GM18526 (cell line): ENCODE measurements around the gene KDM4B.

Experiments used
- POLR2A ChIP-seq: IDR thresholded peaks from 3 replicates; pipeline ENCODE4 v1.6.1; 2011; ENCODE audit not compliant: insufficient read length; ENCODE audit errors: extremely low read depth

Gene KDM4B

DNA sequence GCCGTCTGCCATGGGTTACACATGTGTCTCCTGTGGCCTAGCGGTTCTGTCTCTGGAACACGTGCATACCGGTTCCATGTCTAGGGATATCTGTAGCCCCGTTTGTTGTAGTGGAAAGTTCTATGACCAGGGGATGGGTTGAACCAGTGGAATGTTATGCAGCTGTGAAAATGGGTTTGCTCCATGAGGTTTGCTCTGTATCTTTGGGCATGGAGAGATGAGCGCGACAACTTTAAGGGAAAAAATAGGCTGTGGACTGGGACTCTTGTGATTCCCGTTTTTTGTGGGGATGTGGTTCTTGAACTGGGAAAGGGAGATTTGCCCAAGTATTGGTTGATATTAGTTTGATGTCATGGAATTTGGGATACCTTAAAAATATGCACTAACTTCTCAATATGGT lies 120.4 kb downstream of the KDM4B start:
- no peak for TF ChIP-seq POLR2A

DNA sequence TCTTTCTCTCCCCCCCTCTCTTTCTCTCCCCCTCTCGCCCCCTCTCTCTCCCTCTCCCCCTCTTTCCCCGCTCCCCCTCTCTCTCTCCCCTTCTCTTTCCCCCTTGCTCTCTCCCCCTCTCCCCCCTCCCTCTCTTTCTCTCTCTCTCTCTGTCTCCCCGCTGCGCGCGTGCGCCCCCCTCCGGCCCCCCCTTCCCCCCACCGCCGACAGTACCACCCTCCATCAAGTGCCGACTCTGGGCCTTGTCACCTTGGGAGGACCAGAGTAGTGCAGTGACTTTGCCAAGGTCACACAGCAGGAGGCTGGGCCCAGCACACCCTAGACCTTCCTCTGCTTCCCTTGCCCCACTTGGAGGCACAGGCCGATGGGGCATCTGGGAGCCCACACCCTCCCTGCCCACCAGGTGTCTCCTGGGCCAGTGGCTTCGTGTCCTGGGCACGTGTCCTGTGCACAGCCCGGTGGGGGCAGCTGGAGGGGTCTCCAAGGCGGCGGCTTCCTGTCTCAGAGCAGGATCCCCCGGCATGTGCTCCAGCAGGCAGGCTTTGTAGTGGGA lies 121.6 kb downstream of the KDM4B start:
- no peak for TF ChIP-seq POLR2A

DNA sequence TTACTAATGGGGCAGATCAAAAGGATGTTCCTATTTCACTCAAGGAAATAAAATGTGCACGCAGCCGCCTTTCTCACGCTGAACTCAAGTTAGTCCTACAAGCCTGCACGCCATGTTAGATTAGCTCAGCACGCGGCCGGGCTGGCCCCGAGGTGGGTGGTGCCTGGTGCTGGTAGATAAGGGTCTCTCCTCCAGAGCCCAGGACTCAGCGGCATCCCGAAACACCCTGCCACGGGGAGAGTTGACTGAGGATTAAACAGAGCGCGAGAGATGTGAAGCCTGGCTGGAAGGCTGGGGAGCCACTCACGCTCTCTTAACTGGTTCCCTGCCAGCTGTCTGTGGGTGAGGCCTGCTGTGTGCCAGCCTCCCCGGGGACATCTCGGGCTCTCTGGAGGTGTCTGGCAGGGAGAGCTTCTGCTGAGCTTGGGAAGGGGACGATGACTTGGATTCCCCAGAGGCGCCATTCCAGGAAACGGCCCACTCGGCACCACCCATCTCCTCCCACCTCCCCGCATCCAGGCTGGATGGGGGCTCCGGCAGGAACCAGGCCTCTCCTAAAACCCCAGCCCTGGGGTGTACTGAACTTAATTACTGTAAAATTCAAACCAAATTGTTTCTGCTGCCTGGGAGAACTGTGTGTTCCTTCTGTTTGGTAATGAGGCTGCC lies 122.2 kb downstream of the KDM4B start:
- no peak for TF ChIP-seq POLR2A

DNA sequence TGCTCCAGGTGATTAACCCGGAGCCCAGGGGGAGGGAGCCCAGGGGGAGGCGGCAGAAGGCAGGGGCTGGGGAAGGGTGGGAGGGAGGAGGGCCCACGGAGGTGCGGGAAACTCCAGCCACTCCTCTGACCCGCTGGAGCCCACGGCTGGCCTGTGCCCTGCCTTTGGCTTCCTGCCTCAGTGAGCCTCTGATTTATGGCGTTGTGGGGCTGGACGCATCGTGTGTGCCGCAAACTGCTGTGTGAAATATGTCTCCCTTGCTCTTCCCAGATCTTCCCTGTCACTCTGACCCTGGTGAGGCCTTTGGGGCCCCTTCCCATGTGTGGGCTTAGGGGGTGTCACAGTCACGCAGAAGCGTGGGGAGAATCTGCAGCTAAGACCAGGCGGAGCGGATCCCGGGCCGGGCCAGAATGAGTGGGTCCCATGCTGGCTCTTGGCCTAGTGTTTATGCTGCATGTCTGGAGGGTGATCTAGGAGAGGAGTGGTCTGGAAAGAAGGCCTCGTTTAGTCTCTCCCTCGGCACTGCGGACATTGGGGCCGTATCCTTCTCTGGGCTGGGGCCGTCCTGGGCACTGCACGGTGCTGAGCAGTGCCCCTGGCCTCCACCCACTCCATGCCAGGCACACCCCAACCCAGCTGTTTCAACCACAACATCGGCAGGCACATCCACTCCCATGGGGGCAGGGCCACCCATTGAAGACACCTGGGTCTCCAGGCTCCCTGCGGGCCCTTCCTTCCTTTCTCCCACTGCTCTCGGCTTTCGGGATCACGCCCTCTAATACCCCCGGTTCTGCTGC lies 123.0 kb downstream of the KDM4B start:
- TF ChIP-seq POLR2A = no peak

DNA sequence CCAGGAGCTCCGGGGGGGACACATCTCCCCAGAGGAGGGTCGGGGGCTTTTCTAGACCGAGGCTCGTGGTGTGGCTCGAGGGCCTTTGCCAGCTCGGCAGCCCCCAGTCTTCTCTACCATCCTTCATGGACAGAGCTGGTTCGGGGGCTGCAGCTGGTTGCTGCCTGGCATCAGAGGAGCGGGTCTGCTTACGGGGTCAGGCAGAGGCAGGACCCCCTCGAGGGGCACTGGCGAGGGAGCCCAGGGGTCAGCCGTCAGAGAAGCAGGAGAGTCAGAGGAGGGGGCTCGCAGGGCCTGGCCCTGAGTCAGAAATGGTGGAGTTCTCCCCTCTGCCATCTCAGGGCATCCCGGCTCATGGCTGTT lies 123.5 kb downstream of the KDM4B start:
- no peak for TF ChIP-seq POLR2A

DNA sequence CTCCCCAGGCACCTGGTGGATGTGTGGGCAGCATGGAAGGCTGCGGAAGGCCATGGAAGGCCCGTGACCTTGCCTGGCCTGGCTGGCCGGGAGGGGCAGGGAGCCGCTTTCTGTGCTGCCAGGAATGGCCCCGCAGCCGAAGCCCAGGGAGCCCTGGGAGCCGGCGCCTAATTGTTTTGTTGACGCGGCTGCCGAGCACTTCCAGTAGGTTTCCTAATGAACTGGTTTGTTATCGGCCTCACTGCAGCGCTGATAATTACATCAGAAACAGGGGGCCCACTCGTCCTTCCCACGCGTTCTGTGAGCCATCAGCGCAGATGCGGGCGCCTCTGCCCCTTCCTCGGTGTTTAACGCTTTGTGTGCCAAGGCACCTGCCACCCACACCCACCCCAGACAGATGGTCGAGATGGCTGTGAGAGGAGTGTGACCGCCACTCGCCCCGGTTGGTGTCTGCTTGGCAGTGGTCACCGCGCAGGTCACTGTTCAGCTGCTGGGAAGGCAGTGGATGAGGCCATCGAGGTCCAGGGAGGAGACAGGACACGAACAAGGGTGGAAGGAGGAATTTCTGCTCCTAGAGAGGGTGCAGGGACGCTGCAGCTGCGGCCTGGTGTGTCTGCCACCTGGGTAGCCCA lies 124.5 kb downstream of the KDM4B start:
- no peak for TF ChIP-seq POLR2A

DNA sequence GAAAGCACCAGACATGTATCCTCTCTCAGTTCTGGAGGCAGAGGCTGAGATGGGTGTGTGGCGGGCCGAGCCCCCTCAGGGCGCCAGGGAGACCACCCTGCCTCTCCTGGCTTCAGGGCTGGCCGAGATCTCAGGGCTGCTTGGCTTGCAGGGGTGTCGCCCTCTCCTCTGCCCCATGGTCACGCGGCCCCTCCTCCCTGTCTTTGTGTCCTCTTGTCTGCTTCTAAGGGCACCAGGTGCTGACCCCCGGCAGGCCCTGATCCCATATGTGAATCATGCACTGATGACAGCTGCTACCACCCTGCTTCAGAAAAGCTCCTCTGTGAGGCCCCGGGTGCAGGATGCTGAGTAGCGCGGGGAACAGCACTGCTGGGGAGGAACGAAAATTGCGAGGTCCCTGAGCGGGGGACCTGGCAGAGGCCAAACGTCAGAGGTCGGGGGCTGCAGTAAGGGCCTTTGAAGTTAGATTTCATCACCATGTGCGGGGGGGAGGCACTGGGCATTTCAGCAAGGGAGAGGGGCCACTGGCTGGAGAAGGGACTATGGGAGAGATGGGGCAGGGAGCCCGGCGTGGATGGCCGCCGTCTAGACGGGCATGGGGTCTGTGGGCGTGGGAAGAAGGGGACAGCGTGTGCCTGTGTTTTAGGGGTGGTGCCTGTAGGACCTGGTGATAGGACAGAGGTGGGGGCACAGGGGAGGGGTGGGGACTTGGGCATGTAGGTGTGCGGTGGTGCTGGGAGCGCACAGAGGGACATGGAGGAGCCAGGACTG lies 125.2 kb downstream of the KDM4B start:
- no peak for TF ChIP-seq POLR2A

DNA sequence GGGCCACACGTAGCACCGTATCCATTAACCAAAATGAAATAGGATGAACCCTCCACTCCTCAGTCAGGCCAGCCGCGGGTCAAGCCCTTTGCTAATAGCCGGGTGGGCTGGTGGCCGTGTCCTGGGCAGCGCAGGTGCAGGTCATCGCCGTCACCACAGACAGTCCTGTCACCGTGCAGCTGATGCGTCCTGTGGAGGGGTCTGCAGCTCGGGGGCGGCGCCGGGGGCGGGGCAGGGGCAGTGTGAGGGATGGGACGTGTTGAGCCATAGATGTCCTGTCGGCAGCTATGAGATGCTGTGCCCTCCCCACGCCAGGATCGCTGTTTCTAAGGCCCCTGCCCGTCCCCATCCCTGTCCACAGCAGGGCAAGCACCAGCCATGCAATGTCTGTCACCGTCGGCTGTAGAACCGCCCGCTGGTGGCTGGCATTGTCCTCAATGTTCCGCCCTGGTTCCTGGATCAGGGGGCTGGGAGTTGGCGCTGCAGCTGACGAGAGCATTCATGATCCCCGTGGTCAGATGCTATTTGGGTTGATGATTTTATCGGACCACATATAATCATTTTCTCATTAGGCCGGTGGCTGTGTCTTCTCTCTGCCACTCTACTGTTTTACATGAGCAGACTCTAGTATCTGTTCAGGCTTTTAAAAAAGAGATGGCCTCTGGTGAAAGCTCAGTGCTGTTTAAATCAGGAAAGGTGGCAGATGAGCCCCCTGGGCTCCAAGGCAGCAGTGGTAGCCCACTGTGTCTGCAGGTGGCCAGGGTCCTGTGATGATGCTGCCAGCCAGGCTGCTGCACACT lies 126.1 kb downstream of the KDM4B start:
- no peak for TF ChIP-seq POLR2A

DNA sequence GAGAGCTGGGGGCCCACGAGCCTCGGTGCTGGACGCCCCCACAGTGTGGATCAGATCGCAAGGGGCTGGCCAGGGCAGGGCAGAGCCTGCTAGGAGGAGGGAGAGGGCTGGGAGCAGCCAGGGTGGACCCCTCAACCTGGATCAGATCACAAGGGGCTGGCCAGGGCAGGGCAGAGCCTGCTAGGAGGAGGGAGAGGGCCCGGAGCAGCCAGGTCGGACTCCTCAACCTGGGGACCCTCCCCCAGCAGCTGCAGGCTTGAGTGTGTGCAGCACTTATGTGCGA lies 126.6 kb downstream of the KDM4B start:
- TF ChIP-seq POLR2A = no peak

DNA sequence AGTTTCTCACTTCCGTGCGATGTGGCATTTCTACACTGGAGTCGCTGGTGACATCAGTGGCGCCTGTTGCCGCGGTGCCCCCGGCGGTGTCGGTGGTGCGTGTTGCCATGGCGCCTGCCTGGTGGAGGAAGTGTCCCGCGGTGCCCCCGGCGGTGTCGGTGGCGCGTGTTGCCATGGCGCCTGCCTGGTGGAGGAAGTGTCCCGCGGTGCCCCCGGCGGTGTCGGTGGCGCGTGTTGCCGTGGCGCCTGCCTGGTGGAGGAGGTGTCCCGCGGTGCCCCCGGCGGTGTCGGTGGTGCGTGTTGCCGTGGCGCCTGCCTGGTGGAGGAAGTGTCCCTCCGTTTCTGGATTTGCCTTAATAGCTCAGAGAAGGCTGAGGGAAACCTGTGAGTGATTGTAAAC lies 127.6 kb downstream of the KDM4B start:
- no peak for TF ChIP-seq POLR2A

DNA sequence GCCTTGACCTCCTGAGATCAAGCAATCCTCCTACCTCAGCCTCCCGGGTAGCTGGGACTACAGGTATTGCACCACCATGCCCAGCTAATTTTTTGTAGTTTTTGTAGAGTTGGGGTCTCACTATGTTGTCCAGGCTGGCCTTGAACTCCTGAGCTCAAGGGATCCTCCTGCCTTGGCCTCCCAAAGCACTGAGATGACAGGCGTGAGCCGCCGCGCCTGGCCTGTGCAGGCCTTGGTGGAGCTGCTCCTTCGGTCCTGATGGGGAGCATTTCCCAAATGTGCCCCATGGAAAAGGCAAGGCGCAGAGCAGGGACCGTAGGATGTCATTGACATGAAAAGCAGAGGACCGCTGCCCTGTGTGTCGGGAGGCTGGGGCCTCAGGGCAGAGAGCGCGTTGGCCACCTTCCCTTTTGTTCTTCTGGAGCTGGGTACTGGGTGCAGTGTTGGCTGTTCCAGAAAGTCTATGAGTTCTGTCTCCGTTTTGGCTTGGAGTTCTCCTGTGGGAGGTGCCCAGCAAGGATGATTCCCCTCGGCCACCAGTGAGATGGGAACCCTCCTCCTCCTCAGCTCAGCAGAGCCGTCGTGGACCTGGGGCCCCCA lies 128.5 kb downstream of the KDM4B start:
- TF ChIP-seq POLR2A = no peak

DNA sequence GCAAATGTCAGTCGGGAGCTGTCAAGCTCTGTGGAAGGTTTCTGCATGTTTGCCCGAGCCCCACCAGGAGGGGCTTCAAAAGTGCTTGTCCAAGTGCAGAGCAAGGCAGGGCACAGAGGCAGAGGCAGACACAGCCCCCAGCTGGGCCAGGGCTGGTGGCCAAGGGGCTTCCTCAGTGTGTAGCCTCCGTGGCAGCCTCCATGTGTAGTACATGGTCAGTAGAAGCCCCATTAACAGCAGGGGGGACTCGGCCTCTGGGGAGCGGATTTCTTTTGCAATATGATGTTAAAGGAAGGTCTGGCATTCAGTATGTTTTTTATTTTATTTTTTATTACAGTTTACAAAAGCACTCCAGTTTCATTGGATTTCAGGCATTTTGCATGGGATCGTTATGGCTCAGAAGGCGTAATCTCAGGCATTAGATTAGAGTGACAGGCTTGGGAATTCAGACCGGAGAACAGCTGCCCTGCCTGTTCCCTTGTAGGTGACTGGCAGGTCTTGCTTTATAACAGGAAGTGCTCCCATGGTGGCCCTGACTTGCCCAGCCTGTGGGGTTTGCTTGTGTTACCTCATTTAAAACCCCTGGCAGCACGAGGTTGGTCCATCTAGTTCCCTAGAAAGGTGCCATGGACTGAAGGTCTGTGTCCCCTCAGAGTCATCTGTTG lies 129.2 kb downstream of the KDM4B start:
- TF ChIP-seq POLR2A = no peak

DNA sequence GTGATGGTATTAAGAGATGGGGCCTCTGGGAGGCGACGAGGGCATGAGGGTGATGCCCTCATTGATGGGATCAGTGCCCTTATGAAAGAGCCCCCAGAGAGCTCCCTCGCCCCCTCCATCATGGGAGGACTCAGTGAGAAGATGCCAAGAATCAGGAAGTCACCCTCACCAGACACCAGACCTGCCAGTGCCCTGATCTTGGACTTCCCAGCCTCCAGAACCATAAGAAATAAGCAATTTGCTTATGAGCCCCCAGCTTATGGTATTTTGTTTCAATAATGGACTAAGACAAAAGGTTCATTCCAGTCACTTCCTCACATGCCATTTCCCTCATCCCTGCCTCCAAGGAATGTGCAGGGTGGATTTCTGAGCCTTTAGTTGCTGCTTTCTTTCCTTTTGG lies 129.7 kb downstream of the KDM4B start:
- TF ChIP-seq POLR2A = no peak

DNA sequence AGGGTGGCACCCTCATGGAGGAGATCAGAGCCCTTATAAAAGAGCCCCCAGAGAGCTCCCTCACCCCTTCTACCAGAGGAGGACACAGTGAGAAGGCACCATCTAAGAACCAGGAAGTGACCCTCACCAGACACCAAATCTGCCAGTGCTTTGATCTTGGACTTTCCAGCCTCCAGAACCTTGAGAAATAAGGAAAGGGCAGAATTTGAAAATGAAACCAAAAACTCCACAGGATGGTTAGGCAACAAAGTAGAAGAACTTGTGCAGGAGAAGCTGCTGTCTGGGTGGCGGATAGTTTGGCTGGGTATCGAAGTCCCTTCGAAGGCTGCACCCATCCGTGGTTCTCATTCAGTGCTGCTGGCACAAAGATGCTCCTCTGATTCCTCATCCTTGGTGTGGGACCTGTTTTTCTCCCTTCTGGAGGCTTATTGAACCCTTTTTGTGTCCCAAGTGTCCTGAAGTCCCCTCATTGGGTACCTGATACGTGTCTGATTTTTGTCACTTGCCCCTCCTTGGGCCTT lies 130.8 kb downstream of the KDM4B start:
- no peak for TF ChIP-seq POLR2A

DNA sequence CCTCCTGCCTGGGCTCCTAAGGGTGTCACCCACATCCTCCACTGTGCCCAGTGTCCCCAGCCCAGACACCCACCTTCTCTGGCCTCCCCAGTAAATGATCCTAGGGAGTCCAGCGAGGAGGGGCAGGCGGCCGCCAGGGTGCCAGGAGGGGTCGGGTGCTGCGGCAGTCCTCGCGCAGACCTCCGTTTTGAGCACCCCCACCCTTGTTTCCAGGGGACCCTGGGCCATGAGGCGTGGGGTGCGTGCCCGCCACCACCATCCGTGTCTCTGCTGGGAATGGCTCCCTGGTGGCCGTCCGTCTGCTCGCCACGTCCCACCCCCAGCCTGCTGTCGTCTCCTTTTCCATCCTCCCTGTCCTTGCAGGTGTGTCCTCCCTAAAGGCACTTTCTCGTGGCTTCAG lies 133.0 kb downstream of the KDM4B start:
- no peak for TF ChIP-seq POLR2A
